EL (cell line): ENCODE data around the gene COQ9.
A peak's percentile ranks its signal among the peaks of the same experiment; 100 is the strongest.
"Not testable (repeated sequence)": the region's sequence is repeated elsewhere in the genome, so short reads cannot be mapped to it uniquely, and the experiment has no call there.

Experiments used
- DNase-seq: peaks from one replicate; pipeline ENCODE4 v3.0.0-alpha.2; 2016

COQ9 gene

DNA sequence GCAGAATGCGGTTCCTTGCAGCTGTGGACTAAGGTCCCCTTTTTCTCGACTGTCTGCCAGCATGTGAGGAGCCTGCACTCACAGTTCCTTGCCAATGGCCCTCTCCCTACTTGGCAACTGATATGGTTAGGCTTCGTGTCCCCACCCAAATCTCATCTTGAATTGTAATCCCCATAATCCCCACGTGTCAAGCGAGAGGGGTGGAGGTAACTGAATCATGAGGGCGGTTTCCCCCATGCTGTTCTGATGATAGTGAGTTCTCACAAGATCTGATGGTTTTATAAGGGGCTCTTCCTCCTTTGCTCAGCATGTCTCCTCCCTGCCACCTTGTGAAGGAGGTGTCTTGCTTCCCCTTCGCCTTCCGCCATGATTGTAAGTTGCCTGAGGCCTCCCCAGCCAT lies 20.0 kb upstream of the COQ9 start:
- no peak for DNase-seq

DNA sequence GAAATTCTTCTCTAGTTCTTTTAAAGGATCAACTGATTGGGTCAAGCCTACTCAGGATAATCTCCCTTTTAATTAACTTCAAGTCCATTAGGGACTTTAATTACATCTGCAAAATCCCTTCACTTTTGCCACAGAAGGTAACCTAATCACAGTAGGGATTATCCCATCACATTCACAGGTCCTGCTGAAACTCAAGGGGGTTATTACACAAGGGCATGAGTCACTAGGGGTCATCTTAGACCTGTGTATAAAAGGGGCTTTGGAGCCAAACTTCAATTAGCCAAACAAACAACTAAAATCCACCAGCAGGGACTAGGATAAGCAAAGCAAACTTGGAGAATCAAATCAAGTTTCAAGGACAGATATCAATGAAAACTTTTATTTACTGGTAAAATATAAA lies 19.5 kb upstream of the COQ9 start:
- no peak for DNase-seq

DNA sequence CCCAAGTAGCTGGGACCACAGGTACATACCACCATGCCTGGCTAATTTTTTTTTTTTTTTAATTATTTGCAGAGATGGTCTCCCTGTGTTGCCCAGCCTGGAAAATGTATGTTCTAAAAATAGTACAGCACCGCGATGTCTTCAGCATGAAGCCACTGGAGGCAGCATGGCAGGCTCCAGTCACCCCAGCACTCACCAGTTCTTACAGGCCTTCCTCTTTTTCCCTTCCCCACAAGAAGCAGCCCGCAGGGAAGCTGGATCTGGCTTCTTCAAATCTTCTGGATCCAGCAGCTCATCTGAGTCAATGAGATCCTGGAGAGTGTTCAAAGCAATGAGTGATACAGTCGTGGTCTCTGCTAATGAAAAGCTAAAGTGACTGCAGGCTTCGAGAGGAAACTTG lies 16.3 kb upstream of the COQ9 start:
- no peak for DNase-seq

DNA sequence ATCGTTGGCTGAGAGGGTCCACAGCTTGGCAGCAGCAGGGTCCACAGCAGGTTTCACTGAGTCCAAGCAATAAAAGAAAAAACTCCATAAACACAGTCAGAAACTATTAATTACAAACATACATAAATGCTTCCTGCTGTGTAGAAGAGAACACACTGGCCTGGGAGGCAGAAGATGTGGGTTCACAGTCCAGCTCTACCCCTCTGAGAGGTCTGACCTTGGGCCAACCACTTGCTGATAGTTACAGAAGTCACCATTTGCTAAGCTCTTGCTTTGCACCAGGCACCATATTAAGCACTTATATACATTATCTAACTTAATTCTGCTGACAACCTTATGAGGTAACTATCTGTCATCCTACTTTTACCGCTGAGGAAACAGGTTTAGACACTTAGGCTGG lies 14.8 kb upstream of the COQ9 start:
- DNase-seq = no peak

DNA sequence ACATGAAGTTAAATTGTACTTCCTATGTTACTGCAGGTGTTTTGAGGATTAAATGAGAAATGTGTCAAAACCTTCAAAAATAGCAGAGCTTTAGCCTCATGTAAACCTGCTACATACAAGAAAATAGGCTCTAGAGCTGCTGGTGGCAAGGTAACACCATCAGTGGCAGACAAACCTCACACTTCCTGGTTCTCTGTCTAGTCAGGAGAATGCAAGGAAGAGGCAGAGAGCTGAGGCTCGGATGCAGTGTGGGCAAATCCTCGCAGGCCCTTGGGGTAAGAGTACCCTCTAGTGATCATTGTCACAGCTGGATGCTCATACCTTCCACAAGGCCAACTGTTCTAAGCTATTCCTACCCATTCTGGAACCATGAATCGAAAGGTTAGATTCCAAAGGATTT lies 14.3 kb upstream of the COQ9 start:
- no peak for DNase-seq

DNA sequence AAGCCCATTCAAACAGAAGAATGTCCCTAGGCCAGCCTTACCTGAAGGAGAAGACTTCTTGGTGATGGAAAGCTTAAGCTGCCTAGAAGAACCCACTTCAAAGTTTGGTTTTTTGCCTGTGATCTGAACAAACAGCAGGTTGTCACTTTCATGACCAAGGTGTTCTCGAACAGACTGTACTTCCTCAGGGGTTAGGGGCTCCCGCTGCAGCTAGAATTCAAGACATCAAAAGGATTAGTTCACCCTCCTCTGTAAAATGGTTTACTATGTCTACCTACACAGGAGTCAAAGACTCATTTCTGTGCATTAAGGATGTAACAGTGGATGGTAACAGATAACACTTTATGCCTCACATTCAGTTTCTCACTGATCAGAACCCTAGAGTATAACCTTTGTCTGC lies 13.3 kb upstream of the COQ9 start:
- no peak for DNase-seq

DNA sequence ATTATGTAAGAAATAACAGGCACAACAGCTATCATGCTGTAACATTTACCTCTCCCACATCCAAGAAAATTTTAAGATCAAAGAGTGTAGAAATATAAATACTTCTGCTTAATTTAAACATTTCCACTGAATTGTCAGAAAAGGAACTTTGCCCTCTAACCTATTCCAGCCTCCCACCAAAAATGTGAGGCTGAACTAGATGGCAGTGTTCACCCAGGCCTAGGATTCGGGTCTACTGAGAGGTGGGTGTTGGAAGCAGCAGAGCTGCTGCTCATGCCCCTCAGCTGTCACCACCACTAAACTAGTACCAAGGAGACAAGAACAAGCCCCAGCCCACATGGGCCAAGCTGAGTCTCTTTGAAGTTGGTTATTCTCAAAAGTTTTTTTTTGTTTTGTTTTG lies 11.4 kb upstream of the COQ9 start:
- no peak for DNase-seq

DNA sequence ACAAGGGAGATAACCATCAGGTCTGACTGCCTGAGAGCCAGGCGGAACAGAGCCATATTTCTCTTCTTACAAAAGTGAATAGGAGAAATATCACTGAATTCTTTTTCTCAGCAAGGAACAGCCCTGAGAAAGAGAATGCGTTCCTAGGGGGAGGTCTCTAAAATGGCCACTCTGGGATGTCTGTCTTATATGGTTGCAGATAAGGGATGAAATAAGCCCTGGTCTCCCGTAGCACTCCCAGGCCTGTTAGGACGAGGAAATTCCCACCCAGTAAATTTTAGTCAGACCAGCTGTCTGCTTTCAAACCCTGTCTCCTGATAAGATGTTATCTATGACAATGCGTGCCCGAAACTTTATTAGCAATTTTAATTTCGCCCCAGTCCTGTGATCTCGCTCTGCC lies 7.3 kb upstream of the COQ9 start:
- not testable (repeated sequence) for DNase-seq

DNA sequence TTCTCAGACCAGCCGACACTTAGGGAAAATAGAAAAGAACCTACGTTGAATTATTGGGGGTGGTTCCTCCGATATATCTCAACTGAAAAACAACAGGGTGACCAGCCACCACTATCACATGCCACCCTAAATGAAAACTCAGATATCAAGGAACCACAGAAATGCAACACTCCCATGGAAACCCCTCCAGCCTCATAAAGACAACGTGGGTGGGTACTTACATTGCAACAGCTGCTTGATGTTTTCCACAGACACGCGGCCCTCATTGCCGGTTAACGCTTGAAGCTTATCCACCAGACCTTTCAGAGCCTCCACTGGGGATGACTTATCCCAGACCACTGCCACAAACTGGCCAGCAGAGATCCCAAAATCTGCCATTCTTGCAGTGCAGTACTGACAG lies 6.7 kb upstream of the COQ9 start:
- DNase-seq = not testable (repeated sequence)

DNA sequence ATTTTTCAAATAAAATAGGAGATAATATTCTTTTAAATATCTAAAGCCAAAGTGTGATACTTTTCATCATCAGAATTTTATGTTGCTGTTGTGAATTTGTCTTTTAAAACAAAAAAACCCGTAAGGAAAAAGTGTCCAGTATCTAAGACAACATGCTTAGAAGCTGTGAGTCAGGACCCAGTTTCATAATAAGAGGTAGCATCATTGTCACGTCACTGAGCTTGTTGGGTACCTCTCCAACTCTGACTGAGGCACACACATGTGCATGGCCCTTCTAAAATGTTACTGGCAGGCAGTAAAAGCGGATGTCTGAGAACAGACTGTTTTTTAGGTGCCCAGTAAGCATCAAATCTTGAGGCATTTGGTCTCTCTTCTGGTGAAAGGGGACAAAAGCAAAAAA lies 2.6 kb upstream of the COQ9 start:
- no peak for DNase-seq

DNA sequence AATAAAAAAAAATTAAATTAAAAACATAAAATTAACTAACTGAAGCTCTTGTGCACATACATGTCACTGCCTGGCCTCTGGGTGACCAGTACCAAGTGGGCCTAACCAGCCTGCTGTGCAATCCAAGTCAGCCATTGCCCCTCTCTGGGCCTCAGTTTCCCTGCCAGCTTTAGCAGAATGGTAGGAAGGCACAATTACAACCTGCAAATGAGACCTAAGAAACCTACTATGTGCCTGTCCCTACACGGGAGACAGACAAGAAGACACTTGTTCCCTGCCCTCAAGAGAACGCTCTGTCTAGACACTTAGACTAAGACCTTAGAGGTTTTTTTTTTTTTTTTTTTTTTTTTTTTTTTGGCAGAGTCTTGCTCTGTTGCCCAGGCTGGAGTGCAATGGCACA lies 1.8 kb upstream of the COQ9 start:
- no peak for DNase-seq

DNA sequence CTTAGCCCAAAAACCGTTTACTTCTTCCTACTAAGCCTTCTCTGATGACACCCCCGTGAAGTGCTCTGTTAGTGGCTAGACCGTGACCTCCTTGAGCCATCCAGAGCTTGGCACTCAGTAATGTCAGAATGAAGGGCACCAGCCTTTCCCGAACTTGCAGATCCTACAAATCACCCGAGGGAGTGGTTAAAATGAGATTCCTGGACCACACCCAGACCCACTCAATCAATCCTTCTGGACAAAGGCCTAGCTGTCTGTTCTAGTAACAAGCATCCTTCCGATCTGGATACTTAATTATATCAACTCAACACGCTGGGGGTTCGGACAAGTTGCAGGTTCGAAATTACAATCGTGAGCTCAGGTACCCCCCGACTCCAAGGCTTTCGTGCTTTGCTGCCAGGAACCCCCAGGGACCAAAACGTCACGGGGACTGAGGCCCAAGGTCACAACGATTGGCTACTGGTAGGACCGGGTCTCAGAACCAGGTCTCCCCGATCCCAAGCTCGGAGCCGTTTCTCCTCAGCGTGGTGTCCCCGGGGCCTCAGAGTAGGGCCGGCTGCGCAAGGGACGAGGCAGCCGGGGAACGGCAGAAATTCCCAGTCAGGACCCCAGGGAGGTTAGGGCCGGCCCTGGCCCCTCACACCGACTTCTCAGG lies 621 bp upstream of the COQ9 start:
- peak; percentile 37 for DNase-seq

DNA sequence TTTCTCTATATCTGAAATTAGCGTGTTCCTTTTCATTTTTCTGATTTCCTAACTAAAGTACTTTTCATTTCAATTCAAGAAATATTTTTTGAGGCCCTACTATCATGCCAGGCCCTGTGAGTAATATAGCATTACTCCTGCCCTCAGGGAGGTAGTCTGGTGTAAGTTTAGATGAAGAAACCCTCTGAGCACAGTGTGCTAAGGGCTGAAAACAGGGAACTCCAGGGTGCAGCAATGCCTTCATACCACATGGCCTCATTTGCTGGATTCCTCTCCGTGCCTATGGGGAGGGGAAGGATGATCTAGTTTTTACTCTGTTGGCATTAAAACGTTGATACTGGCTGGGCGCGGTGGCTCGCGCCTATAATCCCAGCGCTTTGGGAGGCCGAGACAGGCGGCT lies 4.7 kb downstream of the COQ9 start:
- no peak for DNase-seq

DNA sequence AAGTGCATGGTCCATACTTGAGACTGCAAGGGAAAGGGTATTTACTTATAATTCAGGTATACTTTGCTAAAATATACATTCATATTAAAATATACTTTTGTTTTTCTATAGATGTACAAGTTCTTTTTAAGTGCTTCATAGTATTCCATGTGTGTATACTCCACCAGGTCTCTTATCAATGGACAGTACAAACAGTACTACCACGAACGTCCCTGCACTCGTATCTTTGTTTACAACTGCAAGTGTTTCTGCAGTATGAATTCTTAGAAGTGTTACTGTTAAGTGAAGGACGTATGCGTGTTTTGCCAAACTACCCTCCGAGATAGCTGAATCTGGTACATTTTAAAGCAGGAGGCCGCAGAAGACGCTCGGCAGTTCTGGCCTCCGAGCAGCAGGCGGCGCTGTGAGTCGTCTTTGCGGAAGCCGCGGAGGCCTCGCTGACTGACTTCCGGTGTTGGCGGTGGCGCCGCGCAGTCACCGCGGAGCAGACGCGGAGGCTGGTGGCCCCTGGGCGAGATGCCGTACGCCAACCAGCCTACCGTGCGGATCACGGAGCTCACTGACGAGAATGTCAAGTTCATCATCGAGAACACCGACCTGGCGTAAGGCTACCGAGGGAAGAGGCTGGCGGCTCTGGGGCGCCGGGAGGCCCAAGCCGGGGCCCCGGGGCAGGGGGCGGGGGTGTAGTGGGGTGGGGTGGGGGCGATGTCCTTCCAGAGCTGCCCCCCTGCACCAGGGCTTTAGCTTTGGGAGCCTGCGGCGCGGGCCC lies 15.1 kb downstream of the COQ9 start, which contains the start of gene POLR2C:
Gene POLR2C, plus strand, starts transcription at position 471 of the 769 bp plus-strand sequence. Its CDS starts 46 bp downstream, at position 517.
- DNase-seq = peak; percentile 80

DNA sequence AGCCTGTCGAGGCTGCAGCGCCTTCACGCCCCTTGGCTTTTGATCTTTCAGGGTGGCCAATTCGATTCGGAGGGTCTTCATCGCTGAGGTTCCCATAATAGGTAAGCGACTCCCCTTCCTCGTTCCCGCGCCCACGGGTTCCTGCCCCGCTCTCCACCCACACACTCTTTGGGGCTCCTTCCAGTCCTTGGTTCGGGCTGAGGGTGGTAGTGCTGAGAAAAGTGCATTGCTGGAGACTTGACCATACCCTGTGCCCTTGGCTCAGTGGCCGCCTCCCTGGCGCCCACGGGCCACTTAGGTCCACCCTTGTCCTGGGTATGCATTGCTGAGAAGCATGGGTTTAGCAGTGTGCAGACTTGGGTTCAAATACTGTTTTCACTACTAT lies 15.7 kb downstream of the COQ9 start:
- no peak for DNase-seq

DNA sequence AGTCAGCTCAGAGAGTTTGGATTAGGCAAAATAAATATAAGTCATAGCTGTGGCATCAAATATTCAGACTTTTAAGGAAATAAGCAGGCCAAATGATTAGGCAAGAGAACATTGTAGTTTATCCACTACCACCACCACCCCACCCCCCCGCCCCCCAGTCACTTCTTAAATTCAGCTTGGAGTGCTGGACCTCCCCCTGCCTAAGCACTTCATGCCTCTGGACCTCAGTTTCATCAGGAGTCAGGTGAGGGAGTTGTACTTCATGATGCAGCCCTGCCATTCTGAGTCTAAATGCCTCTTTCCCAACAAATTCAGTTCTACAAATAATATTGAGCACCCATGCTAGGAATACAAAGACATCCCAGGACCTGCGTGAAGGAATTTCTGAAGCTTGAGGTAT lies 17.2 kb downstream of the COQ9 start:
- no peak for DNase-seq

DNA sequence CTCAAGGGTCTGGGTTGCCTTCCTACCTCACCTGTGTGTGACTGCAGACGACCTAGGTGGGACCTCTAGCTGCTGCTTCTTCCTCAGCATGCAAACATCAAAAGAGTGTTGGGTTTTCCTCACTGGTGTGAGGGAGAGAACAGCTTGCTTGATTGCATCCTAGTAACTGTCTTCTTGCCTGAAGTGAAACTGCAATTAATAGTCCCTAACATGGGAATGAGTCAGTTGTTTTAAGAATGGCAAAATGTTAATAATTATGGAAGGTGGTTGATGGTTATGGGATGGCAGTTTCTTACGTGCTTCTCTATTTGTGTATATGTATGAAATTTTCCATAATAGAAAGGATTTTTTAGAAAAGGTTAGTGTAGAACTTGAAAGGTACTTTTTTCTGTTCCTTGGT lies 21.1 kb downstream of the COQ9 start:
- DNase-seq = no peak

DNA sequence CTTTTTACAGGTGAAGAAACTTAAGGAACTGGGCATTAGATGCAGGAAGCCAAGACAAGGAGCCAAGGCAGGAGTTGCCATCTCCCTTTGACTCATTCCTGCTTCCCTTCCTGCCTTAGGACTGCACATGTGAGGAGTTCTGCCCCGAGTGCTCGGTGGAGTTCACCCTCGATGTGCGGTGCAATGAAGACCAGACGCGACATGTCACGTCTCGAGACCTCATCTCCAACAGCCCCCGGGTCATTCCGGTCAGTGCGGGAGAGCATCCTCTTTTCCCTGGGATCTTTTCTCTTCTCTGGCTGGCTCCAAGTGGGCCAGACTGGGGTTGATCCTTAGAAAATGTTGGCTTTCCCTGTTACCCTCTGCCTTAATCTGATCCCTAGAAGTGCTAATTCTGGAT lies 21.8 kb downstream of the COQ9 start:
- no peak for DNase-seq

DNA sequence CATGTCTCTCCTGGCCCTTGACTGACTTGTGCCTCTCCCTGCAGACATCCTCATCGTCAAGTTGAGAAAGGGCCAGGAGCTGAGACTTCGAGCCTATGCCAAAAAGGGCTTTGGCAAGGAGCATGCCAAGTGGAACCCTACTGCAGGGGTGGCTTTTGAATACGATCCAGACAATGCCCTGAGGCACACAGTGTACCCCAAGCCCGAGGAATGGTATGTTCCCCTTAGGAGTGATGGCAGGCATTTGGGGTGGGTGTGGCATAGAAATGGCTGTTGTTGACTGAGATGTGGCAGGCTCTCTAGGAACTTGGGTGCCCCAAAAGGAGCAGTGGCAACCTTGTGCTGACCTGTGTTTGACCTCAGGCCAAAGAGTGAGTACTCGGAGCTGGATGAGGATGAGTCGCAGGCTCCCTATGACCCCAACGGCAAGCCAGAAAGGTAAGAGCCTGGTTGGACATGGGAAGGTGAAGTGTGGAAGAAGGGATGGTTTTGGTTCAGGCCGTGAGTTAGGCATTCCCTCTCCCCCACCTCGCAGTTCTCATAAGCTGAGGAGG lies 22.7 kb downstream of the COQ9 start:
- DNase-seq = no peak

DNA sequence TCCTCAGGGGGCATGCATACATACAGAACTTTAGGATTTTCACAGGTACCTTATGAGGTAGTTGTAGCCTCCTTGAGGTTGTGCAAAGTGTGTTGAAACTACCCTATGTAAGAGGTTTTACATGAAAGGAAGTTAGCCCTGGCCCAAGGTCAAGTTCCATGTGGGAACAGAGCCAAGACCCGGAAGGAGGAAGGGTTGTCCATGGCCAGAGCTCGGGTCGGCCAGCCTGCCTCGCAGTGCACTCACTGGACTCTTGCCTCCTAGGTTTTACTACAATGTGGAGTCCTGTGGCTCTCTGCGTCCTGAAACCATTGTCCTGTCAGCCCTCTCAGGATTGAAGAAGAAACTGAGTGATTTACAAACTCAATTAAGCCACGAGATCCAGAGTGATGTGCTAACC lies 23.4 kb downstream of the COQ9 start:
- DNase-seq = no peak

DNA sequence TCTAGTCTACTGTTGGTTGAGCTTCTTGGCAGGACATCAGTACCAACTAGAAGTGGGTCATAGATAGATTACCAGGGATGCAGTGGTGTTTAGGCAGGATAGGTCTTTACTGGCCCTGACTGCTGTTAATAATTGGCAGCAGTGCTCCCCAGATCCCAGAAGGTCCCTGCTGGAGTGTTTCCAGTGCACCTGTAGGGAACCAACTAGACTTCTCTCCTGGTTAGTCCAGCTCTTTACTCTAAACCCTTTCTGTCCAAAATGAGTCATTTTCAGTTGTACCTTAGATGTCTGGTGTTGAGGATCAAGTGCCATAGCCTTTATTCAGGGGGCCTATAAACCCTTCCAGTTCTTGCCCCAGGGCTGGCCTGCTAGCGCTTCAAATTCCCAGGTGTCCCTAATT lies 23.9 kb downstream of the COQ9 start:
- DNase-seq = no peak

DNA sequence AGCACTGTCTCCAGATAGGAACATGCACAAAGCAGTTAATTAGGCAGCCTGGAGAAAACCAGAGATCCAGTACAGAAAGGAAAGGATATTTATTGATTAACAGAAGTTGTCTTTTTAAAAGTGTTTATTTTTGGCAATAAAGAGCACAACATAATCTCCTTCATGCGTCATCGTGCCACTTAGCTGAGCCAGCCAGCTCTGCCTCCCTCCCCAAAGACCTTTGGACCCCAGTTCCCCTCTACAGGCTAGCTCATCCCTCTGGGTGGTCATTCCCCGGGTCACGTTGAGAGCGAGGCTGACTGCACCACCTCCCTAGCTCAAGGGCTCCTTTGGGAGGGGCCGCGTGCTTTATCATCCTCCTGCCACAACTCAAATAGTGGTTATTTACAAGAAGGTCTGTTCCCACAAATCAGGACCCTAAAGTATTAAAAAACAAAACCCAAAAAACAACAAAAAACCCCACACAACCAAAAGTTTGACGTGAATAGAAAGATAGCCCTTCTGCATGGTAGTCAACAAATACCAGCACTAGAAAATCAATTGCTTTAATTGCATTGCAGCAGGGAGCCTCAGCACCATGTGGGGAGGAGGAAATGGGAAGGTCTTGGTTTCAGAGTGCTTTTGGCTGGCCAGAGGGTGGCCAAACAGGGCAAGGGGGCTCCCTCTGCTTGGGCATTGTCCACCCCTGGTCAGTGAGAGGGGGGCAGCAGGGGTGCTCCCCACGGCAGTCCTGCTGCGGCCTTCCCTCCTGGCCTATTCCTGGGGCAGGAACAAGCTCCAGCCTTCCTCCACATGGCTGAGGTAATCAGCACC lies 24.8 kb downstream of the COQ9 start:
- no peak for DNase-seq

DNA sequence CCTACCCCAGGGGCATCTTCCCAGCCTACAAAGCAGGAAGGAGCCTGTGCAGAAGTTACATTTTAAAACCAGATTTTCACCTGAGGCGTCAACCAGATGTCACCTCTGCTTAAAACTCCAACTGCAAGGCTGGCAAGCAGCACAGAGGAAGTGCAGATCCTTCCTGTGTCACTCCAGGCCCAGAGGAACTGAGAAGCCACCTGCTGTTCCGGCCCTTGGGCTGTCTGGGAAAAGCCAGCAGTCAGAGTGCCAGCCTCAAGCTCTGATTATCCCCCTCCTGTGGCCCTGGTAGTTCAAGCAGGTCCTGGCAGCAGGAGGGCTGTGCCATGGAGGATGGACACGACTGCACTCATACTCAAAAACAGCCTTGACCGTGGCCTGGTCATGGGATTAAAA lies 25.4 kb downstream of the COQ9 start:
- no peak for DNase-seq
